ENCODE measurements around the gene ADGRL2. TPM values are rescaled to one million over a fixed set of nuclear protein-coding genes. Genes with fewer than 3 reads are reported as not detected.

Gene ADGRL2
- total and polyA plus RNA-seq, 8 donors: 5.6 to 21.6 (median 12.4) TPM

DNA sequence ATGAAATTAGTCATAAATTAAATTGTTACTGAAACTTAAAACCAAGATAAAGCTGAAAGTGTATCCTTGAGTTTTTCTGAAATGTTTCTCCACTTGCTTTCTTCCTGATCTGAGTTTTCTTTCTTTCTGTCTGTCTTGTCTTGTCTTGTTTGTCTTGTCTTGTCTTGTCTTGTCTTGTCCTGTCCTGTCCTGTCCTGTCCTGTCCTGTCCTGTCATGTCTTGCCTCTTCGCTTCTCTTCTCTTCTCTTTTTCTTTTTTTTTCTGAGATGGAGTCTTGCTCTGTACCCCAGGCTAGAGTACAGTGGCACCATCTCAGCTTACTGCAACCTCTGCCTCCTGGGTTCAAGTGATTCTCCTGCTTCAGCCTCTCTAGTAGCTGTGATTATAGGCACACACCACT lies 73.7 kb downstream of the ADGRL2 start:
- TF ChIP-seq, protein P1, sequence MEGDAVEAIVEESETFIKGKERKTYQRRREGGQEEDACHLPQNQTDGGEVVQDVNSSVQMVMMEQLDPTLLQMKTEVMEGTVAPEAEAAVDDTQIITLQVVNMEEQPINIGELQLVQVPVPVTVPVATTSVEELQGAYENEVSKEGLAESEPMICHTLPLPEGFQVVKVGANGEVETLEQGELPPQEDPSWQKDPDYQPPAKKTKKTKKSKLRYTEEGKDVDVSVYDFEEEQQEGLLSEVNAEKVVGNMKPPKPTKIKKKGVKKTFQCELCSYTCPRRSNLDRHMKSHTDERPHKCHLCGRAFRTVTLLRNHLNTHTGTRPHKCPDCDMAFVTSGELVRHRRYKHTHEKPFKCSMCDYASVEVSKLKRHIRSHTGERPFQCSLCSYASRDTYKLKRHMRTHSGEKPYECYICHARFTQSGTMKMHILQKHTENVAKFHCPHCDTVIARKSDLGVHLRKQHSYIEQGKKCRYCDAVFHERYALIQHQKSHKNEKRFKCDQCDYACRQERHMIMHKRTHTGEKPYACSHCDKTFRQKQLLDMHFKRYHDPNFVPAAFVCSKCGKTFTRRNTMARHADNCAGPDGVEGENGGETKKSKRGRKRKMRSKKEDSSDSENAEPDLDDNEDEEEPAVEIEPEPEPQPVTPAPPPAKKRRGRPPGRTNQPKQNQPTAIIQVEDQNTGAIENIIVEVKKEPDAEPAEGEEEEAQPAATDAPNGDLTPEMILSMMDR (IDR thresholded peaks at IDR 0.05): no peak
- Histone ChIP-seq H3K36me3 (no peaks in the 10 kb centered on the region), H3K4me3 (no peak overlapping the region), H3K4me1 (peaks cover 0 to 24% (median 15%) of the 10 kb centered on the region in 3 donors), H3K27me3 (no peaks in the 10 kb centered on the region), H3K27ac (no peak overlapping the region), H3K9me3 (no peaks in the 10 kb centered on the region)
- 85 to 100% methylated on average over 1 of the region's 1 CpG for WGBS, 2 donors
- no peak for ATAC-seq
- FAIRE-seq: no peak
- intact Hi-C loops (cut with DNase I): no loop called here
- DNase-seq: no peak

DNA sequence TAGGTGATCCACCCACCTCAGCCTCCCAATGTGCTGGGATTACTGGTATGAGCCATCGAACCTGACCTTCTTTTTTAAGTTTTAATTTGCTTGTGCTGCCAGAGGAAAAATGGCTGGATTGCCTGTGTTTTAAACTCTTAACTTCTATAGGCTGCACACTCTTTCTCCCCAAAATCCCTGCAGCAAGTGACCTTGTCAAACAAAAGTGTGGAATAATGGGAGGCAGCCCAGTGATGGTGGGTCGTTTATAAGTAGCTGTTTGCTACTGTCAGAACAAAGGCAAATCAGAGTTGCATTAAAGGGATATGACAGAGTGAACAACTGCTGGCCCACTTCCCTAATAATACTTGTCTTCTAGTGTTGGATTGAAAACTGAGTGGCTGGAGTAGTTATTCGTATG lies 74.2 kb downstream of the ADGRL2 start:
- TF ChIP-seq, protein P1 (IDR thresholded peaks at IDR 0.05): no peak
- H3K36me3 ChIP-seq: no peaks in the 10 kb centered on the region
- H3K9me3 ChIP-seq: no peaks in the 10 kb centered on the region
- intact Hi-C loops (cut with DNase I): no loop called here
- no peak for FAIRE-seq
- H3K4me3 ChIP-seq: no peak overlapping the region
- H3K27me3 ChIP-seq: no peaks in the 10 kb centered on the region
- no peak overlapping the region for H3K27ac ChIP-seq
- no peak for DNase-seq
- whole genome bisulfite sequencing, 2 donors: 66 to 69% methylated on average over 3 of the region's 3 CpGs
- ATAC-seq: no peak
- H3K4me1 ChIP-seq: peaks cover 0 to 24% (median 15%) of the 10 kb centered on the region in 3 donors

DNA sequence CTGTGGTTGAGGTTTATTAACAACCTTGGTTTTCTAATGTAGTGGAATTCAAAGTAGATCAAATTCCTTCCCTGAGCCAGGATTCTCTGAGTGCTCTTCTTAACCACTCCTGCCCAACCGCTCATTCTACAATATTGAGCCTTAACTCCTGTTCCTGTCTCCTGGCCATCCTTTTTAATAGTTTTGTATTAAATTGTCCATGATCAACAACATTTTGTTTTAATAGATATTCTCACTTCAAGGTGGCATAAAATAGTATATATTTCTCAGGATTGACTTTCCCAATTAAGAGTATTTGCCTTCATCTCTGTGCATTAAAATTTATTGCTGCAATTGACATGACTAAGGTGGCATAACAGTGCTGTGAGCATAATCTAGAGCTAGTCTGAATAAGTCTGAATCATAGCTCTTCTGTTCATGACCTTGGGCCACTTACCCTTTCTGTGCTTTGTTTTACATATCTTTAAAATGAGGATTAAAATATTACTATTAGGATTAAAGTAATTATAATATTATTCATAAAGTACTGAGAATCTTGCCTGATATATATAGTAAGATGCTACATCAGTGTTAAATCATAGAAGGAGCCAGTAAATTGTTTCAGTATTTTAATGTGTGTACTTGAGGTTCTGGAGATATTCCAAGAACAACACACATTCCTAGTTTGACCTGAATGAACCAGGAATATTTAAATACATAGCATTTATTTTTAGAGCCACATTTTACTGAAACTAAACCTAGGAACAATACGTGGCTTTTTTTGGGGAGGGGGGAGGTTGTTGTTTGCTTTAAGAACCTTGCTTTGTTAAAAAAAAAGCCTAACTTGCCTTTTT lies 76.4 kb downstream of the ADGRL2 start:
- intact Hi-C loops (cut with DNase I): no loop called here
- no peak for DNase-seq
- no peaks in the 10 kb centered on the region for H3K36me3 ChIP-seq
- no peak overlapping the region for H3K4me3 ChIP-seq
- TF ChIP-seq, protein P1 (IDR thresholded peaks at IDR 0.05): no peak
- no peaks in the 10 kb centered on the region for H3K27me3 ChIP-seq
- peak; percentile 35 to 84 (median 77) for ATAC-seq
- WGBS, 2 donors: 51 to 54% methylated on average over 2 of the region's 2 CpGs
- no peaks in the 10 kb centered on the region for H3K9me3 ChIP-seq
- H3K4me1 ChIP-seq: peaks cover 0 to 29% (median 15%) of the 10 kb centered on the region in 3 donors
- FAIRE-seq: peak; percentile 68
- H3K27ac ChIP-seq: peak overlapping the region in 1 of 4 donors; percentile 20

DNA sequence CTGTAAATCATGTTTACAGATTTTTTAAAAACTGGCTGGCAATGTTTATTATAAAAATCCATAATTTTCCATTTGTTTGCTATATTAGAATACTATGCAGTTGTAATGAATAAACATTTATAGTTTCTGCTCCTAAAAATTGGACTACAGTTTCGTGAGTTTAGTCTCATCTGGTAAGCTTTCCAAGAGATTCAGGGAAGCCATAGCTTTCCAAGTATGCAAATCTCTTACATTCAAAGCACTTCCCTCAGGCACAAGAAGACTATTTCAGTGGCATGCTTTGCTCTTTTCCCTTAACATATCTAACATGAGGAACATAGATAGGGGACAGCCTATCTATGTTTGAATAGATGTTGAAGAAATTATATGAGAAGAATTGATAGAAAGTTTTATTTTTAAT lies 77.2 kb downstream of the ADGRL2 start:
- peaks cover 0 to 31% (median 19%) of the 10 kb centered on the region in 3 donors for H3K4me1 ChIP-seq
- TF ChIP-seq, protein P1 (IDR thresholded peaks at IDR 0.05): no peak
- intact Hi-C loops (cut with DNase I): no loop called here
- FAIRE-seq (peak; percentile 29), ATAC-seq (peak in 3 of 4 donors; percentile 32 to 47 (median 32)), DNase-seq (no peak)
- 17 to 28% methylated on average over 1 of the region's 1 CpG for WGBS, 2 donors
- no peaks in the 10 kb centered on the region for H3K36me3 ChIP-seq
- peak overlapping the region in 1 of 4 donors; percentile 20 for H3K27ac ChIP-seq
- H3K4me3 ChIP-seq: no peak overlapping the region
- no peaks in the 10 kb centered on the region for H3K9me3 ChIP-seq
- no peaks in the 10 kb centered on the region for H3K27me3 ChIP-seq

DNA sequence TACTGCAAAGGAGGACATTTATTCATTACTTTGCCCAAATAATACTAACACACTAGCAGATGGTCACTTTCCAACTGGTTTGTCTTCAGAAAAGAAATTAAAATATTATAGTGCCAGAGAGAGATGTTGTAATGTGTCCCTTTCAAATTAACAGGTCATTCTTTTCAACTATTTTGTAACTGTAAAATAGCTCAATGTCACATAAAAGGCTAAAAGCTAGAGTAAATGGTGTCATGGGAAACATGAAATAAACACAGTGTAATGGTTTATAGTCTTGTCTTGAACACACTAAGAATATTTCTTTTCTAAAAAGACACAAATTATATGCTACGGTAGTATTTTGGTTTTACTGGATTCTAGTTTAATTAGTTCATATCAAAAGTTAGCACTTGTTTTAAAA lies 77.8 kb downstream of the ADGRL2 start:
- TF ChIP-seq, protein P1 (IDR thresholded peaks at IDR 0.05): no peak
- no peak overlapping the region for H3K4me3 ChIP-seq
- DNase-seq (no peak), ATAC-seq (no peak), FAIRE-seq (no peak)
- WGBS, 2 donors: 85 to 95% methylated on average over 1 of the region's 1 CpG
- H3K36me3 ChIP-seq: no peaks in the 10 kb centered on the region
- intact Hi-C loops (cut with DNase I): no loop called here
- no peaks in the 10 kb centered on the region for H3K27me3 ChIP-seq
- peaks cover 0 to 31% (median 19%) of the 10 kb centered on the region in 3 donors for H3K4me1 ChIP-seq
- no peaks in the 10 kb centered on the region for H3K9me3 ChIP-seq
- no peak overlapping the region for H3K27ac ChIP-seq

Measured in pancreas (tissue), 10 donors.